HG03558 (cell line): Measurements from ENCODE around the gene TMEM135.

Source experiments
- ATAC-seq: cut with Tn5 transposase; IDR thresholded peaks from one replicate; pipeline ENCODE4 v1.9.1; 2021; ENCODE audit warnings: moderate number of reproducible peaks; ENCODE audit not compliant: unreplicated experiment; ENCODE audit errors: extremely low read depth

The TMEM135 gene

DNA sequence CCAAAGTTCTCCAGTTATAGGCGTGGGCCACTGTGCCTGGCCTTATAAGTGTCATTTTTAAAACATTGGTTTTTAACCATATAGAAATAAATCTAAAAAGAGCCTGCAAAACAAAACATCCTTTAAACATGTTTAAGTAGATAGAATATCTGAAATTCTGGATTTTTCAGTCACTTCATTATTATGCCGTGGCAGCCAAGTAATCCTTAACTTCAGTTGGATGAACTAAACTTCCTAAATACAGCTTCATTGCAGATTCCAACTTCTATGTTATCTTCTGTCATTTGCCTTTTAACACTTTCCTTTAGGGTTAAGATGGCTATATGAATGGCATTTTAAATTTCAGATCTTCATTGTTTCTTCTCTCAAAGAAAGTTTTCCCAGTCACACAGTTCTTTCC, 291.4 kb downstream of the TMEM135 start:
- no peak for ATAC-seq

DNA sequence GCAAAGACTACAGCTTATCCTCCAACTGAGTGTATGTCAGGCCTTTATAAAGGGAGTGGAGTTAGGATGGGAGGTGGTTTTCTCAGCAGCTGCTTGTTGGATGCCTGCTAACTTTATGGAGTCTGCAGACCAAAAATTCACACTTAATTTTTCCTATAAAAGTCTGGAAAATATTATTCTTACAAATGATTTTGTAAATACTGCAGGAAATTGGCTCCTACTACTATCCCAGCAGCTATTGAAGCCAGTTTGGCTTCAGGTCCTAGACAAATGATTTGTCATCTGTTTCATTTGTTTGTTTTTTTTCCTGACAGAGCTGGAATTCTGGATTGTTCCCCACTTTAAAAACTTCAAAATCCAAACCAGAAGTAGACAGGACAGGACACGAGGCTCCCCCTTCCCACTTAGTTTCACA, 292.5 kb downstream of the TMEM135 start:
- no peak for ATAC-seq

DNA sequence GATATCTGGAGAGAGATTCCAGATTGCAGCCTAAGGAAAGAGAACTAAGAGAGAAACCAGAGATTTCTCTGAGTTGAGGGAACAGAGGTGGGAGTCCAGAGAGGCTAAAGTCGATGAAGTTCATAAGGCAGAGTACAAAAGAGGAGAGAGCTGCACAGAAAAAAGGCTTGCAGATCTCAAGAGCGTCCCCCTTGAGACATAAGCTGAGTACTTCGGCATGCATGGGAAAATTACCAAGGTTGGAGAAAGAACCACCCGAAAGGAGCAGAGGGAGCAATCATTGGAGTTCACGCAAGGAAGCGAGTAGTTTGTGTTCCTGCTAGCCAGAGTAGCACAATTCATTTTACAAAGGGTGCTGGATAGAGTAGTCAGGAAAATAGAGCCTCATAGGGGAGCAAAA, 293.5 kb downstream of the TMEM135 start:
- no peak for ATAC-seq

DNA sequence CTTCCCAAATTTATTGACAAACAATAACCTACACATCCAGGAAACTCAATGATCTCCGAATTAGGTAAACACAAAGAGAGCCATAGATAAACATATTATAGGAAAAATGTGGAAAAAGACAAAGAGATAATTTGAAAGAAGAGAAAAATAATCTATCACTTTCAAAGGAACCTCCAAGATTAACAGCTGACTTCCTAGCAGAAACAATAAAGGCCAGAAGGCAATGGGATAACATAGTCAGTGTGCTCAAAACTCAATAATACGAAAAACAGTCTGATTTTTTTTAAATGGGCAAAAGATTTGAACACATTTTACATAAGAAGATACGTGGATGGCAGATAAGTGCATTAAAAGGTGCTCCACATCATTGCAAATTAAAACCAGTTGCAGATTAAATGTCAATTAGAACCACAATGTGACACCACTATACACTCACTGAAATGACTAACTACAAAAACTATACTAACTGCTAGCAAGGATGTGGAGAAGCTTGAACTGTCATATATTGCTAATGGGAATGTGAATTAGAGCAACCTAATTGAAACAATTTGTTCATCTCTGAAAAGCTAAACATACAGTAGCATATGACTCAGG, 300.4 kb downstream of the TMEM135 start:
- no peak for ATAC-seq

DNA sequence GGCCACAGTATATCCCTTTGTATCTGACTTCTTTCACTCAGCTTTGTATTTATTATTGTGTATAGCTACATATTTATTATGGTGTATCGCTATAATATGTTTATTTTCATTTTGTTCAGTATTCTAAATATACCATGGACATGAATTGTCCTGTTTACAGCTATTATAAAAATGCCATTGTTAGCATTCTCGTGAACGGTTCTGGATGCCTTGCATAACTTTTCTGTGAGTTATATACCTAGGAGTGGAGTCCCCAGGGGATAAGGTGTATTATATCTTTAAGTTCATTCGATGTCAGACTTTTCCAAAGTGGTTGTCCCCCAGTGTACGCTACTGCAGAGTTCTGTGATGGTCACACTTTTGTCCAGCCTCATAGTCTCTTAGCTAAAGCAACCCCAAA, 301.7 kb downstream of the TMEM135 start:
- ATAC-seq = no peak

DNA sequence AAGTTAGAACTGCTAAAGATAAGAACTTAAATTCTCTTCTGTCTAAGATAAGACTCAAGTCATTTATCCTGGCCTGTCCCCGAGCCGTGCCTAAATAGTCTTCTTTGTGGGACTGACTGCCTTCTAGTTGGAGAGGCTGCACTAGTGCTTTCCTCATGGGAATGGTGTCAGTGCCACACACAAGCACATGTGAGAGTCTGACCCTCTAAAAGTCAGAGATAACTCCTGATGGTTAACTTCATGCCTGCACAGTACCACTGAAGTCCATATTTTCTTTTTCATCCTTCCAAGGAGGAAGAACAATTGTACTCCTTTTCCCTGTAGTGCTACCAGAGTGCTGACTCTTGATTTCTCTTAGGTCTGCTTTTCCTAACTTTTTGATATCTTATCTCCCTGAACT, 309.7 kb downstream of the TMEM135 start:
- no peak for ATAC-seq

DNA sequence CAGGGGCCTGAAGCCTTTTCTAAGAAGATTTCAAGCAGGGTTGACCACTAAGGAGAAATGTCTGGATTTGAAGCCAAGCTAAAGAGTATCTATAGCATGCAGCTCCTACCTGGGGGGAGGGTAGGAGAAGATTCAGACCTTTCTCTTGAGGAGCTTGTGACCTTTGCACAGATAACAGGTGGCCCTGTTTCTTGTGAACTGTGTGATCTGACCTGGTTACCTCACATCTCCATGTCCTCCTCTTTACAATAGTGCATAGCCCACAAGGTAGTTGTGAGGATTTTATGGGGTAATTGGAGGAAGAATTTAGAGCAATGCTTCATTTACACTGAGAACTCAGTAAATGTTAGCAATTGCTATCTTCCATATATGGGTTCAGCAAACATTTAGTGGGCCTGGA, 310.1 kb downstream of the TMEM135 start:
- no peak for ATAC-seq

DNA sequence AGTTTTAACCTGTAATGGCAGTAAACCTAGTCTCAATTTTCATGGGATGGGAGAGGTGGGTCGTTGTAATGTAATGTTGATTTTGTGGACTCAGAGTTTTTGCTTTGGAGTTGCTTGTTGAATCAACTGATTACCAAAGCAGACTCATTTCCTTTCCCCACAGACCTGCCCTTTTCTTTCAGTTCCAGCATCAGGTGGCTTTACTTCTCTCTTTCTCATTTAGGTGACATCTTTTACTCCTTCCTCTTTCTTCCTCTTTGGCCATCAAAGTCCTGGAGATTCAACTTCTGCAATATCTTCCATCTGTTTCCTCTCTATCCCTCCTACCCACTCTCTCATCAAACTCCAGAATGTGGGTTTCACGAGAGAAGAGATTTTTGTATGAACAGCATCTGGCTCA, 313.9 kb downstream of the TMEM135 start:
- no peak for ATAC-seq

DNA sequence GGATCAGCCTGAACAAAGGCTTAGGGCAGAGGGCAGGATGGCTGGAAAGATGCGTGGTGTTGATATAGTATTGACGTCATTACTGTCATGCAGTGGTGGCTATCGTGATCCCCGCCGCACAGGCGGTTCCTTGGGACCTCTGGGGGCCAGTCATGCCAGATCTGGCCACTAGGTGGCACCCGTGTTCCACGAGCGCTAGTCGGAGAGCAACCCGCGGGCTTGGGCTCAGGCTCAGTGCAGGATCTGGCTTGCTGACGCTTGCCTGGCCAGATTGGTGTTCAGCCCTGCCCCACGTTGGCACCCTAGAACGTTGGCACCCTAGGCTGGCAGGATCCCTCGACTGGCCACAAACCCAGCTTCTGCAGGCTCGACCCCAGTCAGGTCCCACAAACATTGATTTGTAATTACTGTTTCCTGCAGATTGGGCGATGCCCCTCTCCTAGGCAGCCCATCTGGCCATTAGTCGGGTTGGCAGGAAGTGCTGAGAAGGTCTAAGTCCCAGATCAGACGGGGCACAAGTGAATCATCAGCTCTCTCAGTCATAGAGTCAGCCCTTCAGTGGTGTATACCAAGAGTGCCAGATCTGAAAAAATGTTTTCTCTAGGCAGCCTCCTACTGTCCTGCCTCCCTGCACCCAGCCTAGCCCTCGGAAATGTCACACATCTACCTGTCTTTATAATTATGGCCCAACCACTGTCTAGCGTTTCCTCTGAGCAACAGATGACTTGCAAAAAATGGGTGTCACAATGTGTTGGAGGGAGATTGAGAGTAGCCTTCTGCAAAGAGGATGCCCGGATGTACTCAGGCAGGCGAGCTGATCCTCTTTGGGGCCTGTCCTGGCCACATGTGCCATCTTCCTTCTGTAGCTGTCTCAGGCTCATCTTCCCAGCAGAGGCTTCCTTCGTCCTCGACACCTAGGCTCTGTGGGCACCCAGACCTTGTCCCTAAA, 315.3 kb downstream of the TMEM135 start:
- peak; percentile 94 for ATAC-seq

DNA sequence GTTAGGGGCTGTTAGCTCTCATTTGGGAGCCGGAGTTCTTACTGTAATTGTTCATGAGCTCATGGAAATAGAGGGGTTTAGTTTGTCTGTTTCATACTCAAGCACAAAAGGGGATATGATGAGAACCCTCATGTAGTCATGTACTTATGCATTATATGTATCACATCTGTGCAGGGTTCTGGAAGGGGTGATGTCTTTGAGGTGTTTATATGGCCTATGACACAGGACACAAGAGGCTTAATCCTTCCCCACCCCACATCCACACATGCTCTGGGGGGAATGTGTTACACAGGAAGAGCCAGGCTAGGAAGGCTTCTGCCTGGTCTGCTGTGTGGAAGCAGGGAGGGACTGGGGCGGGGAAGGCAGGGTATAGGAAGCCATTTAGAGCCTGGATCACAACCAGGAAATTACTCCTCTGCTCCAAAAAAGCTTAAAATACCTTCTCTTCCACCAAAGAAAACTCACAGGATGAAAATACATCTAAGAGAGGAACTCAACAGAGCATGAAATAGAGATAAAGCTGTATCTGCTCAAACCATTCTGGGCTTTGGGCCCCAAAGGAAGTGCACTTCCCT, 316.1 kb downstream of the TMEM135 start:
- no peak for ATAC-seq

DNA sequence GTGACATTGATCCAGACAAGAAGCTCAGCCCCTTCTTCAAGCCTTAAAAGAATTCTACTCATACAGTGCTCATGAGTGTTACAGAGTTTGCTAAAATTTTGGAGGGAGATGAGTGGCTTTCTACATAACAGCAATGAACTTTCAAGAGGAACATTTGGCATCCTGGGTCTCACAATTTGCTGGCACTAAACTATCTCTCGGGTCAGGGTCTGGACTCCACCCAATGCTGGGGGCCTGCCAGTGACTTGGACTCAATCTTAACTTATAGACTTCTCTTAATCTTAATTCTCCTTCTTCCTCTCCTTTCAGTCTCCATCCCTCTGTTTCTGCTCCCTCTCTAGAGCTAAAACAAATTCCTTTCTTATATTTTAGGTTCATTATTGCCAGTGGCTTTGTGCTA, 317.9 kb downstream of the TMEM135 start:
- no peak for ATAC-seq

DNA sequence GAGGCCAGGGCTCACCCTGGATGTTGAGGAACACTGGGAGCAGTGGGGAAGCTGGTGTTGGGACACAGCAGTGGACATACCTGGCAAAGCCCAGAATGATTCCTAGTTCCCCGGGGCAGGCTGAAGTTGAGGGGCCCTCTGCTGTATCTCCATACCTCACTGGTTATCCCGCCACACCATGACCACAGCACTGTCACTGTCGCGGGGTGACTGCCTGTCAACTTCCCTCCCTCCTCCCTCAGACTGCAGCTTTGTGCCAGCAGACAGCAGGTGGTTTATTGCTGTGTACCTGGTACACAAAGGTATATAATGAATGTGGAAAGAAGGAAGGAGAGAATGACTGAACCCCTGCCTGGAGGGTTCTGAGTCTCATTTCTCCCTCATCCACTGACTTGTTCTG, 318.7 kb downstream of the TMEM135 start:
- no peak for ATAC-seq

DNA sequence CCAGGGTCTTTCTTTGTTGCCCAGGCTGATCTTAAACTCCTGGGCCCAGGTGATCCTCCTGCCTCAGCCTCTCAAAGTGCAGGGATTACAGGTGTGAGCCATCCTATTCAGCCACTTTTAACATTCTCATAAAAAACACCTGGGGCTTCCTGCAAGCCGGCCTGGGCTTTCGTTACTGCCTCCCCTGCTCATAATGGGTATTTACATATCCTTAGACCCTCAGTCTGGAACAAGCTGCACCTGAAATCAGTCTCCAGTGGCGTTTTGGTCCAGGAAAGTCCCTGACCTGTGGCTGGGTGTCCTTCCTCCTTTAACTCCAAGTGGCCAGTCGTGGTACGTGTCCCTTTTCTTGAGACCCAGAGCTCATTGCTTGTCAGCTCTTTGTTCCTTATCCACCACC, 320.7 kb downstream of the TMEM135 start:
- ATAC-seq = no peak

DNA sequence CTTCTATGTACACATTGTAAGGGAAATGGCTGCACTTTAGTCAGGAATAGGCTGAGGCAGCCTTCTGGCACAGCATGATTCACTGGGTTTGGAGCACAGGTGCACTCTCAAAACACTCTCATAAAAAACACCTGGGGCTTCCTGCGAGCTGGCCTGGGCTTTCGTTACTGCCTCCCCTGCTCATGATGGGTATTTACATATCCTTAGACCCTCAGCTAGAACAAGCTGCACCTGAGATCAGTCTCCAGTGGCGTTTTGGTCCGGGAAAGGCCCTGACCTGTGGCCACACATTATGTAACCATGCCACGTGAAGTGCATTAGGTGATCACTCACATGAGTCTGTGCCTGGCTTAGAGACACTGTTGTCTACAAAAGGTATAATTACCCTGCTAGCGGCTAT, 321.7 kb downstream of the TMEM135 start:
- no peak for ATAC-seq

DNA sequence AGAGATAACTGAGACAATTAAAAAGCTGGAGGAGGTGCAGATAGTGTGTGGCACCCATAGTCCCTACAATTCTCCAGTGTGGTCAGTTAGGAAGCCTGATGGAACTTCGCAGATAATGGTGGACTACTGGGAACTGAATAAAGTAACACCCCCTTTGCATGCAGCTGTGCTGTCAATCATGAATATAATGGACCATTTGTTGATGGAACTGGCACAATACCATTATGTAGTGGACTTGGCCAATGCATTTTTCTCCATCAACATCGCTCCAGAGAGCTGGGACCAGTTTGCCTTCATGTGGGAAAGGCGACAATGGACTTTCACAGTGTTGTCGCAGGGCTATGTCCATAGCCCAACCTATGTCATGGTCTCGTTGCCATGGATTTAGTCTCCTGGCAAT, 324.2 kb downstream of the TMEM135 start:
- no peak for ATAC-seq

DNA sequence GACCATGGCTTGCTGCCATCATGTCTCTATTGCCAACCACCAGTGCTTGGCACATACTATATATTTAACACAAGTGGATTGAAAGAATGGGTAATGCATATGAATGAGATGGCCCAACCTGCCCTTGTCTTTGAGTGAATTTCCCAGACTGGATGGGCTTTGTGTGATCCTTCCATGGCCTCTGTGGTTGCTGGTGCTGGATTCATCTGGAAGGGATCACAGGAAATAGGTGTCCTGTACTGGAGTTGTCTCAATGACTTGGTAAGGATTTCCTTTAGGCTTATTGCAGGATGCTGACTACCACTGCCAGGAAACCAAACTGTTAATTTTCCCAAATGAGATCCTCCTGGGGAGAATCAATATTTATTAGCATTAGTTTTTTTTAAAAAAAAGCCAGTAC, 328.6 kb downstream of the TMEM135 start:
- ATAC-seq = no peak

DNA sequence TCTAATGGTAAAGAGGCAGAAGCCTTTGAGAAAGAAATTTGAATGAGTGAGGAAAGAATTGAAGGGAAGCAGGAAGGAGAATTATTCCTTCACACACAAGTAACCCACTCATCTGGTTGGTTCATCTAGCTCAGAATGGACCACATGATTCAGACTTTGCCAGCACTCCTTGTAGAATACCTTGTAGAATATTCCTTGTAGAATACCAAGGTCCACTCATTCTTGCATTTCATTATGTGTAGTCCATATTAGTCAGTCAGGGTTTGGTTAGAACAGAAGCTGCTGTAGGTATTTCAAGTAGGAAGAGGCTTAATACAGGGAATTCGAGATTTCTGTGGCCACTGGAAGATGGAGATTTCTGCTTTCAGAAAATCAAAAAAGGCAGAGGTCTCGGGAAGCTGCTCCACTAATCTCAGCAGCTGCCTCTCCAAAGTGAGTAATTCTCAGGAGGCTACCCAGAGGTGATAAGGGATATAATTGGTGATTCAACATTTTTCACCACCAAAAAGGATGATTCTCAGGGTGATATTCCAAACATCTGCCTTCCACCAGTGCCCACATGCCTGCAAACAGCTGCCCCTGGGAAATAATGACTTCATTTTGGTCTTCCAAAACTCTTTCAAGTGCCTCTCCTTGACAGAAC, 329.1 kb downstream of the TMEM135 start:
- no peak for ATAC-seq

DNA sequence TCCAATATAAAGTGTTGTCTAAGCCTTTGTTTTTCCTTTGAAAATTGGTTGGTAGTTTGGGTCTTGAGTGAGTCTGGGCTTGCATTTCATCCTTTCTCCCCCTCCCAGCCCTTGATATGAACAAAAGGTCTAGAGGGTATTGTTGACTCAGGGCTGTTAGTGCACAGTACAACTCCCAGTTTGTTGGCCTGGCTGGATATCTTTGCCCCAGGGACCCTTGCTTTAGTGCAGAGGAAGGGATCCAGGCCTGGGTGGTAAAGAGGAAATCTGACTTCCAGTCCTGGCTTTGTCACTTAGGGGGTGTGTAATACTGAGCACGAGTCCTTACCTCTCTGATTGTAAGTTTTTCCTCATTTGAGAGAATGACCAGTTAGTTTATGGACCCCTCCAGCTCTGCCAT, 330.4 kb downstream of the TMEM135 start:
- no peak for ATAC-seq

DNA sequence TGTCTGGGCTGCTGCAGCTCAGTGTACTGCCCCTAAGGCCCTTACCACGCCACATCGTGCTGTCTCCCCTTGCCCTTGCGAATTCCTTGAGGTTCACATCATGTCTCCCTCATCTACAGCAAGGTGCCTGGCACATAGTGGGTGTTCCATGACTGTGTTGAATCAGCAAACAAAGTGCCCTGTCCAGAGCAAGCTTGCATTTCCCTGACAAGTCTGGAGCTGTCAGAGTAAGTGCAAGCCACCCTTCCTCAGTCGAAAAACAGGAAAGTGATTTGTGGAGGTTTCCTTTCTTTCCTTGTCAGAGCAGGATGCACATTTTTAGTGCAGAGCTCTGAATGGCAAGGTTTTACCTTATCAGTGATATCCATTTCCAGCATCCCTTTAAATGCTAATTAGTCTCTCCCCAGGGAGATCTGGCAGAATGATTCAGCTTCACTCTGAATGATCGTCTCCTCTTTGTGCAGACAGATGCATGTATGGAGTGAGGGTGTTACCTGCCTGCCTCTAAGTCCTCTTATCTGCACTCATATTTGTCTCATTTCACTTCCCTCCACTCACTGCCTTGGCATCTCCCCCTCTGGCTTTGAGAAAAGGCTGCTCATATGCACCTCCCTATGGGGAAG, 331.2 kb downstream of the TMEM135 start:
- ATAC-seq = no peak

DNA sequence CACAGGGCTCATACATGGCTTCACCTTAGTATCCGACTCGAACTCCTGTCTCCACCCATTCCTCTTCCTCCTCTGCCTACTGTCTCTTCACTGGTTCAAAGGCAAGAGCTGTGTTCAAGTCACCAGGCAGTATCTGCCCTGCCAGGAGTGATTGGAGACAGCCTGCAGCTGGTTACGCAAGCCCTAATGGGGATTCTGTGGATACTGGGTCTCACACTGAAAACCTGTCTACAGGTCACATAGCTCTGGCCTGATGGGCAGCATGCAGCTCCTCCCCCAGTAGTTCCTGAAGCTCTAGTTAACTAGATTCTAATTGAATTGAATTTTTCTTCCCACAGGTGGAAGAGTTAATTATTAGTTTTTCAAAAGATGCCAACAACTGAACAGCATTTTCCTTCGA, 332.2 kb downstream of the TMEM135 start:
- no peak for ATAC-seq

DNA sequence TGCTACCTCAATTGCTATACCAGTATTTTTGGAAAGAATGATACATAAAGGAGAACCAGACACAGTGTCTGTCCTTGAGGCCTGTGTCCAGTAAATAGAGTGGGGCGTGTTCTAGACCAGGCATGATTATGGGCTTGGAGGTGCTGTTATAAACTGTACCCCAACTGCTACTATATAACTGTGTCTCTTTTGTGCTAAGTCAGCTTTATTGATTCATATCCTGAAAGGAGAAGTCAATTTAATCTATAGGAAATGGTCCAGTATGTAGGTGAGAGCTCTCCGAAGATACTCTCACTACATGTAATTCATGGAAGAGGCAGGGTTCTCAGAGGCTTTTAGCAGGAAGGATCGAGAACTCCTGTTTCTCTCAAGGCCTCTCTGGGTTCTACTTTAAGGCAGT, 334.3 kb downstream of the TMEM135 start:
- ATAC-seq = no peak
